Peyer's patch (tissue), 4 donors: Measurements from ENCODE around the gene LAG3. TPM values are rescaled to one million over a fixed set of nuclear protein-coding genes. Genes with fewer than 3 reads are reported as not detected.

Experiments used
- DNase-seq, 3 donors: peaks; one replicate each; pipeline ENCODE4 v3.0.0-alpha.2; 2017 to 2019
- H3K27ac ChIP-seq, 4 donors: fragments of 200-600 bp; sonication (generic); one replicate each; pipeline ENCODE4 v1.5.1; 2016 to 2019
- H3K27me3 ChIP-seq, 2 donors: fragments of 200-600 bp; sonication (generic); one replicate each; pipeline ENCODE4 v1.5.1; 2019
- H3K36me3 ChIP-seq, 3 donors: fragments of 200-600 bp; sonication (generic); one replicate each; pipeline ENCODE4 v1.5.1; 2016 to 2019
- H3K4me1 ChIP-seq, 4 donors: fragments of 200-600 bp; sonication (generic); one replicate each; pipeline ENCODE4 v1.5.1; 2016 to 2019
- H3K4me3 ChIP-seq, 4 donors: fragments of 200-600 bp; sonication (generic); 1 replicate in 3 of 4; 2 replicates in 1 of 4; pipeline ENCODE4 v1.5.1; 2016 to 2019; ENCODE audit warnings: mild to moderate bottlenecking in 1 of 4
- H3K9me3 ChIP-seq, 4 donors: fragments of 200-600 bp; sonication (generic); one replicate each; pipeline ENCODE4 v1.5.1; 2016 to 2019; ENCODE audit warnings: mild to moderate bottlenecking in 1 of 4
- CTCF ChIP-seq, 6 experiments: fragments of 450-650 bp in 4 of 6; fragments of 200-600 bp in 2 of 6; sonication (generic) in 1 of 6; IDR thresholded peaks; one replicate each; pipeline ENCODE4 v1.5.1; 2017 to 2019; ENCODE audit warnings: antibody characterized with exemption in 6 of 6, mild to moderate bottlenecking in 3 of 6, moderate library complexity in 1 of 6
- POLR2A ChIP-seq, 2 donors: fragments of 450-650 bp; IDR thresholded peaks; one replicate each; pipeline ENCODE4 v1.5.1; 2017; ENCODE audit warnings: antibody characterized with exemption in 2 of 2, mild to moderate bottlenecking in 2 of 2, moderate library complexity in 2 of 2
- total RNA-seq, 4 donors: library from RNA; depleted of rRNA; stranded (reverse); fragments of >200 nt; gene quantifications; one replicate each; pipeline ENCODE4 v1.1.0, GENCODE V29; 2016

The LAG3 gene
- total RNA-seq, 4 donors from 2014 or later = 1.3 to 3.0 (median 1.6) TPM; not detected in 1

DNA sequence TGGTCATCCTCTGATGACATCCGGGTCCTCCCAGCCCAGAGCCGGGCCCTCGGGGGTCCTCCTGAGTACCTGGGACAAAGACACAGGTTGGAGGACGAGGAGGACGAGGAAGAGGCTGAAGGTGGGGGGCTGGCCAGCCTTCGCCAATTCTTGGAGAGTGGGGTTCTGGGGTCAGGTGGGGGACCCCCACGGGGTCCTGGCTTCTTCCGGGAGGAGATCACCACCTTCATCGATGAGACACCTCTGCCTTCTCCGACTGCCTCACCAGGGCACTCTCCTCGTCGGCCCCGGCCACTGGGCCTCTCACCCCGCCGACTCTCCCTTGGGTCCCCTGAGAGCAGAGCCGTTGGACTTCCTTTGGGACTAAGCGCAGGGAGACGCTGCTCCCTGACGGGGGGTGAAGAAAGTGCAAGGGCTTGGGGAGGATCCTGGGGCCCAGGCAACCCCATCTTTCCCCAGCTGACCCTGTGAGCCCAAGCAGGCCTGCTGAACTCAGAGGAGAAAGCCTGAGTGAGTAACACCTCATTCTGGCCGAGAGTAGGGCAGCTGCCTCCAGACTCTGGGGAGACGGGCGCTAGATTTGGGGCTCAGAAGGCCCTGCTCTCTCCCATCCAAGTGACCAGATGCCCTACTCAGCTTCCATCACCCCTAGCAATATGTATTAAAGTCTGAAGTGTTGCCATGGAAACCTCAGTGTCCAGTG lies 54.6 kb downstream of the LAG3 start:
- TF ChIP-seq POLR2A (IDR thresholded peaks at IDR 0.05) = no peak
- TF ChIP-seq CTCF (IDR thresholded peaks at IDR 0.05) = no peak
- Histone ChIP-seq H3K36me3 (no peaks in the 10 kb centered on the region), H3K27ac (peak overlapping the region in 3 of 4 donors; percentile 36 to 72 (median 52)), H3K9me3 (no peaks in the 10 kb centered on the region), H3K4me1 (peaks cover 0 to 22% (median 8%) of the 10 kb centered on the region in 4 donors), H3K4me3 (no peak overlapping the region), H3K27me3 (no peaks in the 10 kb centered on the region)
- no peak for DNase-seq

GRCh38 chr12:6827437-6827911 lies 55.2 kb downstream of the LAG3 start:
- H3K36me3 ChIP-seq = no peaks in the 10 kb centered on the region
- no peak overlapping the region for H3K4me3 ChIP-seq
- peaks cover 0 to 22% (median 8%) of the 10 kb centered on the region in 4 donors for H3K4me1 ChIP-seq
- H3K27me3 ChIP-seq = no peaks in the 10 kb centered on the region
- peak overlapping the region in 2 of 4 donors; percentile 52 to 72 for H3K27ac ChIP-seq
- no peaks in the 10 kb centered on the region for H3K9me3 ChIP-seq
- DNase-seq = peak; percentile 67 to 90 (median 81)
- TF ChIP-seq CTCF (IDR thresholded peaks at IDR 0.05) = no peak
- no peak for TF ChIP-seq POLR2A (IDR thresholded peaks at IDR 0.05)

Other genes starting within 250 kb of the LAG3 start
- 1,000 to 10,000 TPM; 1,939 to 3,624 (median 2,830) TPM for gene GAPDH, start 238.0 kb upstream of the LAG3 start, total RNA-seq
- gene IFFO1, start 216.5 kb upstream of the LAG3 start, total RNA-seq = 10 to 100 TPM in 2 of 4 donors, 1 to 10 TPM in 2; 7.8 to 50.3 (median 9.5) TPM
- 100 to 1,000 TPM in 1 of 4 donors, 10 to 100 TPM in 3; 21.4 to 135 (median 43.6) TPM for gene NOP2, start 204.2 kb upstream of the LAG3 start, total RNA-seq
- 100 to 1,000 TPM; 129 to 209 (median 167) TPM for gene CHD4, start 165.1 kb upstream of the LAG3 start, total RNA-seq
- 10 to 100 TPM; 18.7 to 36.2 (median 25.3) TPM for gene LPAR5, start 136.6 kb upstream of the LAG3 start, total RNA-seq
- 10 to 100 TPM in 2 of 4 donors, 1 to 10 TPM in 2; 5.1 to 12.1 (median 10.3) TPM for gene ACRBP, start 125.1 kb upstream of the LAG3 start, total RNA-seq
- gene ING4, start 109.4 kb upstream of the LAG3 start, total RNA-seq = 100 to 1,000 TPM in 1 of 4 donors, 10 to 100 TPM in 3; 32.6 to 109 (median 45.4) TPM
- 10 to 100 TPM; 35.6 to 96.6 (median 80.2) TPM for gene ZNF384, start 83.1 kb upstream of the LAG3 start, total RNA-seq
- gene PIANP, start 71.7 kb upstream of the LAG3 start, total RNA-seq = not detected
- 10 to 100 TPM; 38.4 to 72.6 (median 51.8) TPM for gene COPS7A, start 48.5 kb upstream of the LAG3 start, total RNA-seq
- gene MLF2, start 19.4 kb upstream of the LAG3 start, total RNA-seq = 100 to 1,000 TPM in 3 of 4 donors, 10 to 100 TPM in 1; 94.9 to 212 (median 182) TPM
- gene PTMS, start 6.2 kb upstream of the LAG3 start, total RNA-seq = 10 to 100 TPM; 44.2 to 87.5 (median 53.0) TPM
- 1 to 10 TPM; 2.1 to 9.1 (median 4.0) TPM for gene CD4, start 17.0 kb downstream of the LAG3 start, total RNA-seq
- gene GPR162, start 49.3 kb downstream of the LAG3 start, total RNA-seq = 10 to 100 TPM in 1 of 4 donors, 1 to 10 TPM in 2, not detected in 1; 2.5 to 11.6 (median 4.1) TPM
- 10 to 100 TPM in 2 of 4 donors, 1 to 10 TPM in 2; 3.7 to 40.4 (median 8.7) TPM for gene P3H3, start 55.9 kb downstream of the LAG3 start, total RNA-seq
- gene GNB3, start 68.4 kb downstream of the LAG3 start, total RNA-seq = 1 to 10 TPM in 1 of 4 donors, under 1 TPM in 2, not detected in 1; 0.85 to 6.6 (median 0.94) TPM
- gene CDCA3, start 78.8 kb downstream of the LAG3 start, total RNA-seq = 10 to 100 TPM; 44.2 to 51.2 (median 46.3) TPM
- 10 to 100 TPM; 41.0 to 94.1 (median 47.1) TPM for gene USP5, start 79.6 kb downstream of the LAG3 start, total RNA-seq
- 1,000 to 10,000 TPM in 1 of 4 donors, 100 to 1,000 TPM in 3; 591 to 1,061 (median 658) TPM for gene TPI1, start 95.0 kb downstream of the LAG3 start, total RNA-seq
- gene SPSB2, start 100.8 kb downstream of the LAG3 start, total RNA-seq = 10 to 100 TPM in 2 of 4 donors, 1 to 10 TPM in 2; 4.1 to 12.3 (median 9.9) TPM
- gene LRRC23, start 132.3 kb downstream of the LAG3 start, total RNA-seq = 10 to 100 TPM in 1 of 4 donors, 1 to 10 TPM in 2, not detected in 1; 1.7 to 35.5 (median 3.0) TPM
- 10 to 100 TPM in 2 of 4 donors, 1 to 10 TPM in 2; 4.6 to 11.7 (median 8.8) TPM for gene ENO2, start 142.1 kb downstream of the LAG3 start, total RNA-seq
- gene ATN1, start 155.4 kb downstream of the LAG3 start, total RNA-seq = 100 to 1,000 TPM in 3 of 4 donors, 10 to 100 TPM in 1; 77.6 to 337 (median 125) TPM
- gene RNU7-1, start 171.3 kb downstream of the LAG3 start, total RNA-seq = not detected
- 100 to 1,000 TPM; 146 to 339 (median 156) TPM for gene C12orf57, start 171.5 kb downstream of the LAG3 start, total RNA-seq
- gene PTPN6, start 178.8 kb downstream of the LAG3 start, total RNA-seq = 100 to 1,000 TPM in 1 of 4 donors, 10 to 100 TPM in 3; 41.6 to 183 (median 44.4) TPM
- gene PHB2, start 198.1 kb downstream of the LAG3 start, total RNA-seq = 100 to 1,000 TPM; 162 to 219 (median 174) TPM
- 10 to 100 TPM in 3 of 4 donors, 1 to 10 TPM in 1; 9.1 to 24.8 (median 18.3) TPM for gene EMG1, start 198.4 kb downstream of the LAG3 start, total RNA-seq
- gene LPCAT3, start 246.0 kb downstream of the LAG3 start, total RNA-seq = 100 to 1,000 TPM in 3 of 4 donors, 10 to 100 TPM in 1; 18.2 to 230 (median 179) TPM